ENCODE results near the gene ZFX.

Gene ZFX

GRCh38 chrX:24228596-24228995, 79.1 kb downstream of the ZFX start:
- Mint-ChIP-seq H3K4me1 (peaks cover 5% of the 10 kb centered on the region), H3K9me3 (peaks cover 30% of the 10 kb centered on the region), H3K36me3 (ENCODE audit: low read depth) (peaks cover 21% of the 10 kb centered on the region)

GRCh38 chrX:24229400-24229879, 79.9 kb downstream of the ZFX start:
- peaks cover 16% of the 10 kb centered on the region for H3K36me3 Mint-ChIP-seq (ENCODE audit: low read depth)
- H3K27me3 Mint-ChIP-seq (ENCODE audit: low read depth, poor library complexity) = peaks cover 9% of the 10 kb centered on the region
- H3K27ac Mint-ChIP-seq = no peak overlapping the region
- TF ChIP-seq CTCF (IDR thresholded peaks at IDR 0.05) = no peak
- no peak for DNase-seq
- H3K9me3 Mint-ChIP-seq = peaks cover 25% of the 10 kb centered on the region
- H3K4me3 Mint-ChIP-seq = no peak overlapping the region
- H3K4me1 Mint-ChIP-seq = peaks cover 5% of the 10 kb centered on the region

More at GRCh38 chrX:24228596-24228995, 79.1 kb downstream of the ZFX start:
- peaks cover 9% of the 10 kb centered on the region for H3K27me3 Mint-ChIP-seq (ENCODE audit: low read depth, poor library complexity)
- H3K27ac Mint-ChIP-seq = no peak overlapping the region
- TF ChIP-seq CTCF (IDR thresholded peaks at IDR 0.05) = no peak
- no peak for DNase-seq
- no peak overlapping the region for H3K4me3 Mint-ChIP-seq

- Mint-ChIP-seq H3K4me1 (peaks cover 5% of the 10 kb centered on the region), H3K27ac (peak overlapping the region; percentile 87), H3K36me3 (ENCODE audit: low read depth) (peaks cover 16% of the 10 kb centered on the region), H3K4me3 (no peak overlapping the region), H3K27me3 (ENCODE audit: low read depth, poor library complexity) (peaks cover 9% of the 10 kb centered on the region), H3K9me3 (peaks cover 25% of the 10 kb centered on the region)
- TF ChIP-seq CTCF (IDR thresholded peaks at IDR 0.05) = no peak
- DNase-seq = no peak
Observed at GRCh38 chrX:24229976-24230375, 80.4 kb downstream of the ZFX start.

DNA sequence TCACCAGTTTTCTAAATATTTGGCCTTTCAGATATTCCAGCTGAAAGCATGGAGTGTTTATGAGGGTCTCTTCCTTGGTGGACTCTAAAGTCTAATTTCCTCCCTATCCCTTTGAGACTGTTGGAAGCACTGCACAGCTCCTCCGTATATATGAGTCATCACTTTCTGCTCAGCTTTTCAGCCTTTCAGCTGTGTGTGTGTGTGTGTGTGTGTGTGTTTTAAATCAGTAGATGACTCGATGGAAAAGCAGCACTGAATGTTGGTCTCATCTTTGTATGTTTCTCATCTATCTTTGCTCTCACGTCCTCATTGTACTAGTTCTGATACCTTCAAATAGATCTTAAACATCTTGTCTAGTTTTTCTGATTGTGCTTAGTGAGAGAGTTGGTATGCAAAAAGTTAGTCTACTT, 81.6 kb downstream of the ZFX start:
- no peak overlapping the region for H3K4me3 Mint-ChIP-seq
- peaks cover 9% of the 10 kb centered on the region for H3K27me3 Mint-ChIP-seq (ENCODE audit: low read depth, poor library complexity)
- peaks cover 5% of the 10 kb centered on the region for H3K36me3 Mint-ChIP-seq (ENCODE audit: low read depth)
- DNase-seq = no peak
- H3K9me3 Mint-ChIP-seq = peaks cover 14% of the 10 kb centered on the region
- H3K4me1 Mint-ChIP-seq = peaks cover 5% of the 10 kb centered on the region
- H3K27ac Mint-ChIP-seq = peak overlapping the region; percentile 83
- TF ChIP-seq CTCF (IDR thresholded peaks at IDR 0.05) = no peak

DNA sequence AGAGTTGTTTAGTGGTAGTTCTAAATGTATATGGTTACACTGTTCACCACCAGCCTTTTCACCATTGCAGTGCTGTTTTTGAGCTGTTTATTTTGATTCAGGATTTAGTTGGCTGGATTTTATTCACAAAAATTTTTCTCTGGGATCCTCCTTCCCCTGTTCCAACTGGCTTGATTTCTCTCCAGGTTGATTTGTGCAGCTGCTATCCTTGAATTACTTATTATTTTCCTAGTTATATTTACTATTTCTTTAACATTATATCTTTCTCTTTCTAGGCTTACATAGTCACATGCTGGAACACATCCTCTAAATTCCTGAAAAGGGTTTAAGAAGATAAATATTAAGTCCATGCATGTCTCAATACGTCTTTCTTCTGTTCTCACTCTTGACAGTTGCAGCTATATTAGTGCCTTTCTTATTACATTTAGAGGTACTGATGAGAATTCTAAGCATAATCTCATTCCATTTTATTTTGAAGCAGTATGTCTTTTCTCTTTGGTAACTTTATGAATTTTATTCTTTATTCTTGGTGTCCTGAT, 82.2 kb downstream of the ZFX start:
- H3K27ac Mint-ChIP-seq = no peak overlapping the region
- H3K36me3 Mint-ChIP-seq (ENCODE audit: low read depth) = peaks cover under 1% of the 10 kb centered on the region
- peaks cover 9% of the 10 kb centered on the region for H3K27me3 Mint-ChIP-seq (ENCODE audit: low read depth, poor library complexity)
- TF ChIP-seq CTCF (IDR thresholded peaks at IDR 0.05) = no peak
- H3K4me3 Mint-ChIP-seq = no peak overlapping the region
- H3K4me1 Mint-ChIP-seq = peaks cover 5% of the 10 kb centered on the region
- peaks cover 8% of the 10 kb centered on the region for H3K9me3 Mint-ChIP-seq
- DNase-seq = no peak

DNA sequence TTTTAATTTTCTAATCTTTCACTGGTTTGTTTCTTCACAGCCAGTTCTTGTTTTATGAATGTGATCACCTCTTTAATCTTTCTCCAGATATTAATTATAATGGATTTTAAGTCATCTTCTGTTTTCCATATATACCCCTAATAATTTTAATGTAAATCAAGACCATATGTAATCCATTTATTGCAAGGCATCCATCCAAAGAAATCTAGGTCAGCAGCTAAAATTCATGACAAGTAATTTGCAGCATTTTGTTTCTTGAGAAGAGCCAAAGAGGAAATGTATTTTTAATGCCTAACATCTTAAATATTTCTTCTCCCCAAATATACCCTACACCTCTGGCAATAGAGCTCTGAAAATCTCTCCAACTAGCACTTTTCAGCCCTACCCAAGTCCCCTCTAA, 83.3 kb downstream of the ZFX start:
- Mint-ChIP-seq H3K4me1 (peaks cover 5% of the 10 kb centered on the region), H3K27me3 (ENCODE audit: low read depth, poor library complexity) (peaks cover 9% of the 10 kb centered on the region), H3K9me3 (peaks cover 2% of the 10 kb centered on the region), H3K36me3 (ENCODE audit: low read depth) (no peaks in the 10 kb centered on the region), H3K4me3 (no peak overlapping the region), H3K27ac (no peak overlapping the region)
- DNase-seq = no peak
- no peak for TF ChIP-seq CTCF (IDR thresholded peaks at IDR 0.05)
